H9 (cell line): ENCODE results near the gene ALG11. TPM values are rescaled to one million over a fixed set of nuclear protein-coding genes. Genes with fewer than 3 reads are reported as not detected.

Source experiments
- DNase-seq: peaks from one replicate; pipeline ENCODE4 v3.0.0-alpha.2; 2017
- H2AFZ ChIP-seq: one replicate; pipeline ENCODE4 v1.6.1; 2013; ENCODE audit warnings: mild to moderate bottlenecking, low read length, control low read depth, moderate library complexity
- H2AK5ac ChIP-seq: 2 replicates; pipeline ENCODE4 v1.6.1; 2013; ENCODE audit warnings: low read length, control low read depth, mixed read lengths; ENCODE audit not compliant: insufficient read length
- H2BK120ac ChIP-seq: one replicate; pipeline ENCODE4 v1.6.1; 2013; ENCODE audit warnings: low read depth, mild to moderate bottlenecking, low read length, control low read depth, inconsistent platforms; ENCODE audit not compliant: poor library complexity, severe bottlenecking
- H2BK12ac ChIP-seq: 2 replicates; pipeline ENCODE4 v1.6.1; 2013; ENCODE audit warnings: low read length, control low read depth, mixed read lengths, low read depth; ENCODE audit not compliant: insufficient read length
- H2BK15ac ChIP-seq: 2 replicates; pipeline ENCODE4 v1.6.1; 2013; ENCODE audit warnings: low read depth, low read length, control low read depth
- H2BK20ac ChIP-seq: one replicate; pipeline ENCODE4 v1.6.1; 2013; ENCODE audit warnings: low read depth, mild to moderate bottlenecking, low read length, control low read depth, inconsistent platforms; ENCODE audit not compliant: poor library complexity, severe bottlenecking
- H2BK5ac ChIP-seq: 2 replicates; pipeline ENCODE4 v1.6.1; 2013; ENCODE audit warnings: low read length, control low read depth, mixed read lengths; ENCODE audit not compliant: insufficient read length
- H3K14ac ChIP-seq: 2 replicates; pipeline ENCODE4 v1.6.1; 2013; ENCODE audit warnings: low read length, control low read depth; ENCODE audit not compliant: insufficient read depth
- H3K18ac ChIP-seq: 2 replicates; pipeline ENCODE4 v1.6.1; 2013; ENCODE audit warnings: low read depth, mild to moderate bottlenecking, mixed read lengths, low read length, control low read depth; ENCODE audit not compliant: insufficient read length
- H3K23ac ChIP-seq: 2 replicates; pipeline ENCODE4 v1.6.1; 2013; ENCODE audit warnings: low read length, control low read depth, mixed read lengths, low read depth; ENCODE audit not compliant: insufficient read length
- H3K23me2 ChIP-seq: 2 replicates; pipeline ENCODE4 v1.6.1; 2013; ENCODE audit warnings: low read depth, mild to moderate bottlenecking, mixed read lengths, low read length, control low read depth; ENCODE audit not compliant: insufficient read length, poor library complexity, severe bottlenecking
- H3K27ac ChIP-seq: 2 replicates; pipeline ENCODE4 v1.5.1; 2013; ENCODE audit warnings: low read length, control low read depth, mixed read lengths, low read depth; ENCODE audit not compliant: insufficient read length
- H3K27me3 ChIP-seq: 2 replicates; pipeline ENCODE4 v1.6.1; 2013; ENCODE audit warnings: low read length, control low read depth, inconsistent platforms; ENCODE audit not compliant: insufficient read depth
- H3K4ac ChIP-seq: 2 replicates; pipeline ENCODE4 v1.6.1; 2013; ENCODE audit warnings: low read depth, mild to moderate bottlenecking, control low read depth, inconsistent platforms, low read length, moderate library complexity
- H3K4me1 ChIP-seq: 2 replicates; pipeline ENCODE4 v1.6.1; 2013; ENCODE audit warnings: low read length, control low read depth, inconsistent platforms; ENCODE audit not compliant: insufficient read depth
- H3K4me2 ChIP-seq: 2 replicates; pipeline ENCODE4 v1.6.1; 2013; ENCODE audit warnings: low read length, control low read depth, mixed read lengths; ENCODE audit not compliant: insufficient read length, insufficient read depth
- H3K56ac ChIP-seq: 2 replicates; pipeline ENCODE4 v1.6.1; 2013; ENCODE audit warnings: low read depth, mild to moderate bottlenecking, mixed read lengths, low read length, control low read depth; ENCODE audit not compliant: insufficient read length
- H3K79me1 ChIP-seq: 2 replicates; pipeline ENCODE4 v1.6.1; 2013; ENCODE audit warnings: low read depth, mild to moderate bottlenecking, moderate library complexity, low read length, control low read depth, inconsistent platforms; ENCODE audit not compliant: insufficient read depth, poor library complexity, severe bottlenecking
- H3K79me2 ChIP-seq: 2 replicates; pipeline ENCODE4 v1.6.1; 2013; ENCODE audit warnings: low read length, control low read depth, inconsistent platforms; ENCODE audit not compliant: insufficient read depth
- H3K9ac ChIP-seq: 2 replicates; pipeline ENCODE4 v1.6.1; 2013; ENCODE audit warnings: low read length, control low read depth, mixed read lengths; ENCODE audit not compliant: insufficient read length; ENCODE audit errors: extremely low read depth
- H3K9me3 ChIP-seq: one replicate; pipeline ENCODE4 v1.6.1; 2013; ENCODE audit warnings: low read depth, low read length, inconsistent platforms; ENCODE audit not compliant: control insufficient read depth
- H3T11ph ChIP-seq: one replicate; pipeline ENCODE4 v1.6.1; 2013; ENCODE audit warnings: mild to moderate bottlenecking, low read length, control low read depth, inconsistent platforms
- H4K20me1 ChIP-seq: one replicate; pipeline ENCODE4 v1.6.1; 2013; ENCODE audit not compliant: control insufficient read depth, insufficient read length, insufficient read depth
- H4K5ac ChIP-seq: 2 replicates; pipeline ENCODE4 v1.6.1; 2013; ENCODE audit warnings: low read depth, mild to moderate bottlenecking, mixed read lengths, low read length, control low read depth; ENCODE audit not compliant: insufficient read length
- H4K8ac ChIP-seq: replicated peaks from 2 replicates; pipeline ENCODE4 v1.6.1; 2013; ENCODE audit warnings: low read length, control low read depth, mixed read lengths, low read depth; ENCODE audit not compliant: insufficient read length
- H4K91ac ChIP-seq: 2 replicates; pipeline ENCODE4 v1.6.1; 2013; ENCODE audit warnings: low read depth, mild to moderate bottlenecking, moderate library complexity, mixed read lengths, low read length, control low read depth; ENCODE audit not compliant: insufficient read length
- H3K27ac Mint-ChIP-seq, 3 experiments: 2 replicates in 2 of 3; 3 replicates in 1 of 3; pipeline ENCODE4 v1.8.0; 2020 to 2021; ENCODE audit warnings: mixed read lengths in 3 of 3, mild to moderate bottlenecking in 1 of 3, moderate library complexity in 1 of 3
- H3K27me3 Mint-ChIP-seq: 2 replicates; pipeline ENCODE4 v1.8.0; 2021; ENCODE audit warnings: low read depth, mild to moderate bottlenecking, moderate library complexity, mixed read lengths
- H3K36me3 Mint-ChIP-seq, 3 experiments: 2 replicates in 2 of 3; 3 replicates in 1 of 3; pipeline ENCODE4 v1.8.0; 2020 to 2021; ENCODE audit warnings: low read depth in 3 of 3, mixed read lengths in 3 of 3; ENCODE audit not compliant: insufficient read depth in 1 of 3
- H3K4me1 Mint-ChIP-seq, 2 experiments: 2 replicates each; pipeline ENCODE4 v1.8.0; 2020; ENCODE audit warnings: mixed read lengths in 2 of 2
- H3K4me3 Mint-ChIP-seq, 2 experiments: 2 replicates in 1 of 2; 3 replicates in 1 of 2; pipeline ENCODE4 v1.8.0; 2020 to 2021; ENCODE audit warnings: mild to moderate bottlenecking in 2 of 2, mixed read lengths in 2 of 2, moderate library complexity in 1 of 2
- H3K9me3 Mint-ChIP-seq, 2 experiments: 2 replicates in 1 of 2; 3 replicates in 1 of 2; pipeline ENCODE4 v1.8.0; 2020; ENCODE audit warnings: mild to moderate bottlenecking in 2 of 2, mixed read lengths in 2 of 2, moderate library complexity in 1 of 2
- CTCF ChIP-seq: fragments of 200-600 bp; sonication (generic); conservative IDR thresholded peaks from 3 replicates; pipeline ENCODE4 v1.8.0; 2021; ENCODE audit warnings: antibody characterized with exemption, mild to moderate bottlenecking
- WGBS: extraction: QIAGEN DNeasy Blood & Tissue Kit; methylation state at CpG from one replicate; pipeline ENCODE4 v1.1.7; 2013; ENCODE audit warnings: missing lambda C conversion rate, low lambda C conversion rate, mixed read lengths; ENCODE audit not compliant: insufficient read length; ENCODE audit errors: extremely low coverage; 5-methylcytosine and 5-hydroxymethylcytosine counted together
- total RNA-seq: library from RNA; stranded (reverse); gene quantifications from 2 replicates; pipeline ENCODE4 v1.2.1, GENCODE V29; 2021

ALG11 gene
- total RNA-seq, 1 experiment from 2014 or later = 46.6 TPM

- Histone ChIP-seq H2AK5ac (no peak overlapping the region), H2BK5ac (no peak overlapping the region), H3K4me2 (no peak overlapping the region), H2BK15ac (no peak overlapping the region), H2BK120ac (no peak overlapping the region), H3K79me2 (no peaks in the 10 kb centered on the region), H3K56ac (no peak overlapping the region), H2BK12ac (no peak overlapping the region), H3K4ac (no peak overlapping the region), H3K23me2 (no peaks in the 10 kb centered on the region), H4K8ac (no peak overlapping the region), H3K27me3 (no peaks in the 10 kb centered on the region), H3K14ac (no peak overlapping the region), H3K9ac (no peak overlapping the region), H3K23ac (no peak overlapping the region), H2BK20ac (no peak overlapping the region), H3T11ph (no peak overlapping the region), H2AFZ (no peak overlapping the region), H3K9me3 (peaks cover 21% of the 10 kb centered on the region), H3K4me1 (no peaks in the 10 kb centered on the region), H3K79me1 (no peaks in the 10 kb centered on the region), H4K20me1 (no peaks in the 10 kb centered on the region), H3K27ac (no peak overlapping the region), H4K5ac (no peak overlapping the region), H4K91ac (no peak overlapping the region), H3K18ac (no peak overlapping the region)
- peaks cover 6 to 23% (median 21%) of the 10 kb centered on the region in 3 experiments for H3K36me3 Mint-ChIP-seq
- no peak overlapping the region for H3K4me3 Mint-ChIP-seq
- no peak overlapping the region for H3K27ac Mint-ChIP-seq
- H3K27me3 Mint-ChIP-seq = no peaks in the 10 kb centered on the region; the same call in 1 of the 2 replicates
- no peak for DNase-seq
- TF ChIP-seq CTCF = no peak
- peaks cover 41 to 45% of the 10 kb centered on the region in 2 experiments for H3K9me3 Mint-ChIP-seq
- no CpG with 5 or more reads among the region's 3 CpGs for WGBS
- no peaks in the 10 kb centered on the region for H3K4me1 Mint-ChIP-seq
Measured at GRCh38 chr13:52061587-52061986, 49.4 kb downstream of the ALG11 start.
